H1 (cell line): ENCODE data around the gene CDH12. TPM values are rescaled to one million over a fixed set of nuclear protein-coding genes. Genes with fewer than 3 reads are reported as not detected.

ENCODE experiments used
- CTCF ChIA-PET: fragments of 300-600 bp; sonication (Branson Sonifier 250); formaldehyde crosslinking; loops from one replicate; lab custom pipeline; 2021; ENCODE audit not compliant: partially characterized antibody; lab: Charles Lee
- POLR2A ChIA-PET: fragments of 300-600 bp; sonication (Branson Sonifier 250); formaldehyde crosslinking; loops from one replicate; lab custom pipeline; 2021; ENCODE audit warnings: inconsistent platforms; ENCODE audit not compliant: partially characterized antibody; lab: Charles Lee
- DNase-seq, 2 experiments: peaks; one replicate each; pipeline versions ENCODE4 v3.0.0 to v3.0.0-alpha.2; 2010 to 2022; ENCODE audit warnings: low spot score in 2 of 2, low read depth in 1 of 2, mixed read lengths in 1 of 2
- FAIRE-seq: peaks from 2 replicates; lab custom pipeline; 2011; peaks lifted over from hg19 to GRCh38; lab: Jason Lieb, UNC
- H2AFZ ChIP-seq: 2 replicates; pipeline ENCODE4 v1.8.1; 2012; ENCODE audit warnings: low read length, inconsistent platforms
- H2AK5ac ChIP-seq: 2 replicates; pipeline ENCODE4 v1.6.1; 2013; ENCODE audit warnings: low read depth, low read length
- H2BK120ac ChIP-seq: replicated peaks from 2 replicates; pipeline ENCODE3; 2013; ENCODE audit warnings: low read depth, low read length, inconsistent platforms
- H2BK12ac ChIP-seq: 2 replicates; pipeline ENCODE4 v1.6.1; 2013; ENCODE audit warnings: low read depth, low read length
- H2BK15ac ChIP-seq: 2 replicates; pipeline ENCODE4 v1.6.1; 2013; ENCODE audit warnings: low read length
- H2BK20ac ChIP-seq: 2 replicates; pipeline ENCODE4 v1.6.1; 2013; ENCODE audit warnings: low read length
- H2BK5ac ChIP-seq: 2 replicates; pipeline ENCODE4 v1.6.1; 2013; ENCODE audit warnings: low read depth, low read length
- H3K14ac ChIP-seq: 2 replicates; pipeline ENCODE4 v1.6.1; 2013; ENCODE audit warnings: inconsistent platforms; ENCODE audit not compliant: insufficient read length
- H3K18ac ChIP-seq: 2 replicates; pipeline ENCODE4 v1.6.1; 2013; ENCODE audit warnings: low read length; ENCODE audit errors: extremely low read depth
- H3K23ac ChIP-seq: 2 replicates; pipeline ENCODE4 v1.6.1; 2013; ENCODE audit warnings: inconsistent platforms; ENCODE audit not compliant: insufficient read length
- H3K23me2 ChIP-seq: 2 replicates; pipeline ENCODE4 v1.6.1; 2013; ENCODE audit warnings: low read depth, low read length
- H3K27ac ChIP-seq: 2 replicates; pipeline ENCODE4 v1.6.1; 2011; ENCODE audit warnings: low read depth, low read length, inconsistent platforms
- H3K27me3 ChIP-seq, 4 experiments: replicated peaks in 1 of 4; 1 replicate in 1 of 4; 2 replicates in 3 of 4; pipeline versions ENCODE4 v1.6.1 to v1.8.1; 2011 to 2013; ENCODE audit warnings: low read length in 3 of 4, mild to moderate bottlenecking in 3 of 4, inconsistent platforms in 2 of 4, mixed read lengths in 2 of 4, moderate library complexity in 1 of 4; ENCODE audit not compliant: control insufficient read depth in 3 of 4, insufficient read depth in 3 of 4; ENCODE audit errors: extremely low read depth in 1 of 4
- H3K36me3 ChIP-seq, 4 experiments: 2 replicates each; pipeline versions ENCODE4 v1.6.1 to v1.8.1; 2011 to 2013; ENCODE audit warnings: mild to moderate bottlenecking in 4 of 4, low read length in 3 of 4, moderate library complexity in 2 of 4, control low read depth in 1 of 4, inconsistent platforms in 1 of 4; ENCODE audit not compliant: insufficient read depth in 4 of 4, control insufficient read depth in 2 of 4
- H3K4ac ChIP-seq: replicated peaks from 2 replicates; pipeline ENCODE3; 2013; ENCODE audit warnings: low read length, low read depth, mixed read lengths, inconsistent platforms; ENCODE audit not compliant: insufficient read length
- H3K4me1 ChIP-seq, 4 experiments: replicated peaks in 1 of 4; 1 replicate in 1 of 4; 2 replicates in 3 of 4; pipeline versions ENCODE4 v1.6.1 to v1.8.1; 2011 to 2013; ENCODE audit warnings: low read length in 3 of 4, inconsistent platforms in 2 of 4, mixed read lengths in 1 of 4; ENCODE audit not compliant: insufficient read depth in 4 of 4, control insufficient read depth in 3 of 4
- H3K4me2 ChIP-seq, 2 experiments: 2 replicates each; pipeline versions ENCODE4 v1.6.1 to v1.8.1; 2011 to 2013; ENCODE audit warnings: low read depth in 2 of 2, low read length in 2 of 2, control low read depth in 1 of 2, inconsistent platforms in 1 of 2, mild to moderate bottlenecking in 1 of 2; ENCODE audit not compliant: insufficient read depth in 1 of 2
- H3K4me3 ChIP-seq, 4 experiments: fragments of 200-600, 300-600 bp in 1 of 4; sonication (generic), shearing (Covaris generic), sonication (Bioruptor Twin) in 1 of 4; 2 replicates each; pipeline versions ENCODE4 v1.5.1 to v1.8.1; 2011 to 2016; ENCODE audit warnings: low read length in 4 of 4, low read depth in 3 of 4, control low read depth in 2 of 4, inconsistent platforms in 2 of 4, mild to moderate bottlenecking in 2 of 4, mixed read lengths in 1 of 4, moderate library complexity in 1 of 4; ENCODE audit not compliant: insufficient read depth in 2 of 4; ENCODE audit errors: extremely low read depth in 1 of 4
- H3K56ac ChIP-seq: replicated peaks from 2 replicates; pipeline ENCODE3; 2013; ENCODE audit warnings: low read depth, mild to moderate bottlenecking, mixed read lengths, low read length, inconsistent platforms; ENCODE audit not compliant: insufficient read length
- H3K79me1 ChIP-seq: 2 replicates; pipeline ENCODE4 v1.6.1; 2013; ENCODE audit warnings: low read depth, low read length, control low read depth
- H3K79me2 ChIP-seq, 2 experiments: 2 replicates each; pipeline versions ENCODE4 v1.6.1 to v1.8.1; 2012 to 2013; ENCODE audit warnings: low read length in 2 of 2, mild to moderate bottlenecking in 2 of 2, inconsistent platforms in 1 of 2; ENCODE audit not compliant: insufficient read depth in 2 of 2, control insufficient read depth in 1 of 2
- H3K9ac ChIP-seq, 4 experiments: replicated peaks in 1 of 4; 1 replicate in 1 of 4; 2 replicates in 3 of 4; pipeline versions ENCODE4 v1.6.1 to v1.8.1; 2011 to 2013; ENCODE audit warnings: low read depth in 3 of 4, low read length in 3 of 4, control low read depth in 2 of 4, mild to moderate bottlenecking in 2 of 4, moderate library complexity in 2 of 4, inconsistent platforms in 1 of 4; ENCODE audit errors: extremely low read depth in 1 of 4
- H3K9me3 ChIP-seq, 2 experiments: 2 replicates each; pipeline versions ENCODE4 v1.6.1 to v1.8.1; 2012 to 2013; ENCODE audit warnings: mild to moderate bottlenecking in 2 of 2, moderate library complexity in 2 of 2, control low read depth in 1 of 2, inconsistent platforms in 1 of 2, low read depth in 1 of 2, low read length in 1 of 2, mixed read lengths in 1 of 2; ENCODE audit not compliant: insufficient read depth in 2 of 2
- H4K20me1 ChIP-seq, 2 experiments: replicated peaks in 1 of 2; 2 replicates each; pipeline versions ENCODE3 to v1.8.1; 2011 to 2013; ENCODE audit warnings: inconsistent platforms in 2 of 2, low read length in 2 of 2, mild to moderate bottlenecking in 1 of 2; ENCODE audit not compliant: insufficient read depth in 2 of 2, control insufficient read depth in 1 of 2
- H4K5ac ChIP-seq: 2 replicates; pipeline ENCODE4 v1.6.1; 2013; ENCODE audit warnings: low read length, low read depth, mixed read lengths, inconsistent platforms; ENCODE audit not compliant: insufficient read length
- H4K8ac ChIP-seq: 2 replicates; pipeline ENCODE4 v1.8.0; 2013; ENCODE audit warnings: mild to moderate bottlenecking, moderate library complexity, low read length, inconsistent platforms; ENCODE audit not compliant: insufficient read depth; ENCODE audit errors: extremely low read depth
- H4K91ac ChIP-seq: replicated peaks from 2 replicates; pipeline ENCODE3; 2013; ENCODE audit warnings: low read length, mixed read lengths, inconsistent platforms; ENCODE audit not compliant: insufficient read length
- CHD2 ChIP-seq: IDR thresholded peaks from 2 replicates; pipeline ENCODE4 v1.6.1; 2012; ENCODE audit warnings: low read length, improper control_type of control experiment
- POLR2A ChIP-seq, 2 experiments: IDR thresholded peaks; 1 replicate in 1 of 2; 2 replicates in 1 of 2; pipeline ENCODE4 v1.6.1; 2011; ENCODE audit warnings: low read depth in 2 of 2, low read length in 2 of 2, mild to moderate bottlenecking in 2 of 2; ENCODE audit errors: control extremely low read depth in 1 of 2
- SIN3A ChIP-seq, 2 experiments: IDR thresholded peaks in 1 of 2; conservative IDR thresholded peaks in 1 of 2; 2 replicates each; pipeline ENCODE4 v1.6.1; 2011 to 2012; ENCODE audit warnings: low read length in 2 of 2, improper control_type of control experiment in 1 of 2, low read depth in 1 of 2, mild to moderate bottlenecking in 1 of 2
- SIX5 ChIP-seq: IDR thresholded peaks from 2 replicates; pipeline ENCODE4 v1.6.1; 2011; ENCODE audit warnings: mild to moderate bottlenecking, low read depth, low read length
- WGBS, 2 experiments: shearing (Covaris generic) in 1 of 2; methylation state at CpG; one replicate each; pipeline versions ENCODE4 v1.1.6 to v1.1.7; 2013 to 2015; ENCODE audit warnings: low lambda C conversion rate in 2 of 2, mixed read lengths in 2 of 2, inconsistent platforms in 1 of 2, low coverage in 1 of 2, missing lambda C conversion rate in 1 of 2; ENCODE audit not compliant: insufficient replicate concordance in 2 of 2, insufficient coverage in 1 of 2, insufficient read length in 1 of 2; ENCODE audit errors: extremely low coverage in 1 of 2, missing lambda C conversion rate in 1 of 2; 5-methylcytosine and 5-hydroxymethylcytosine counted together
- polyA plus RNA-seq, 7 experiments: library from polyadenylated mRNA; depleted of rRNA in 3 of 7; stranded (reverse) in 5 of 7; unstranded in 2 of 7; fragments of >200 nt in 5 of 7; fragments of 200-250 nt in 2 of 7; gene quantifications; 1 replicate in 5 of 7; 2 replicates in 1 of 7; 4 replicates in 1 of 7; pipeline versions ENCODE4 v1.2.1 to v1.2.3, GENCODE V29; 2011 to 2013; ENCODE audit warnings: missing spikeins in 2 of 7, mixed read lengths in 2 of 7
- total RNA-seq: library from RNA; stranded (reverse); fragmentation: NEBNext Ultra II Directional; extraction: Animal tissue kit (Norgen Biotek cat#: 25700); gene quantifications from 2 replicates; pipeline ENCODE4 v1.2.1, GENCODE V29; 2021

Gene CDH12
- total and polyA plus RNA-seq, 2 of the 8 experiments (the other 6 are each of a cell fraction or from before 2014, with no cell fraction given), result 0.03 TPM; not detected in 1

GRCh38 chr5:22837803-22838202, 15.3 kb downstream of the CDH12 start:
- Histone ChIP-seq H3K27ac (no peak overlapping the region), H3K23ac (no peak overlapping the region), H3K18ac (no peak overlapping the region), H3K9ac (no peak overlapping the region), H3K79me1 (no peaks in the 10 kb centered on the region), H2AK5ac (no peak overlapping the region), H3K79me2 (no peaks in the 10 kb centered on the region), H2BK5ac (no peak overlapping the region), H3K4ac (no peak overlapping the region), H4K91ac (no peak overlapping the region), H4K20me1 (no peaks in the 10 kb centered on the region), H2BK12ac (no peak overlapping the region), H3K23me2 (no peaks in the 10 kb centered on the region), H2BK15ac (no peak overlapping the region)
- POLR2A ChIA-PET, result no interaction called here
- no peak for DNase-seq
- no peak for TF ChIP-seq POLR2A (IDR thresholded peaks at IDR 0.05; ENCODE audit: control extremely low read depth in 1 of 2, low read depth in 2 of 2, low read length in 2 of 2)
- TF ChIP-seq CHD2, result no peak
- TF ChIP-seq SIN3A (conservative IDR thresholded peaks at IDR 0.05 in 1 of 2, IDR thresholded peaks at IDR 0.05 in 1 of 2; ENCODE audit: low read depth in 1 of 2, low read length in 2 of 2), result no peak
- TF ChIP-seq SIX5, result no peak
- TF ChIP-seq, all 59 proteins: peak for 0
- Histone ChIP-seq H4K8ac (no peak overlapping the region), H3K4me1 (no peaks in the 10 kb centered on the region), H3K56ac (no peak overlapping the region), H3K36me3 (no peaks in the 10 kb centered on the region), H2BK120ac (no peak overlapping the region), H2BK20ac (no peak overlapping the region), H3K4me2 (no peak overlapping the region), H4K5ac (no peak overlapping the region), H3K4me3 (no peak overlapping the region), H3K14ac (no peak overlapping the region), H3K27me3 (no peaks in the 10 kb centered on the region), H3K9me3 (no peaks in the 10 kb centered on the region), H2AFZ (no peak overlapping the region)
- WGBS, 2 experiments, result 93% methylated on average over 4 of the region's 4 CpGs; no CpG with 5 or more reads in 1 of the 2 experiments
- CTCF ChIA-PET, result interaction anchor here (0.7 kb wide), 1 partner anchor 226 kb away, joined by 3 read pairs; no protein-coding TSS in a partner anchor
- no peak for FAIRE-seq
